Fibroblast of the aortic adventitia (primary cell): ENCODE measurements around the gene PCGF5. TPM values are rescaled to one million over a fixed set of nuclear protein-coding genes. Genes with fewer than 3 reads are reported as not detected.
A peak's percentile ranks its signal among the peaks of the same experiment; 100 is the strongest.

Experiments used
- DNase-seq: peaks from one replicate; pipeline ENCODE4 v3.0.0-alpha.2; 2010; ENCODE audit warnings: low read depth
- H3K4me3 ChIP-seq: 2 replicates; pipeline ENCODE4 v1.5.1; 2011; ENCODE audit warnings: low read depth, mild to moderate bottlenecking, control low read depth, low read length, moderate library complexity
- total RNA-seq: library from RNA; depleted of rRNA; stranded (reverse); fragments of >200 nt; gene quantifications from 2 replicates; pipeline ENCODE4 v1.2.3, GENCODE V29; 2012; ENCODE audit warnings: low replicate concordance
- TF ChIP-seq, protein P1 (sequence below): IDR thresholded peaks from 2 replicates; pipeline ENCODE4 v1.5.1; 2011; ENCODE audit warnings: mild to moderate bottlenecking, low read length, control low read depth, inconsistent platforms; ENCODE audit not compliant: insufficient read depth

The PCGF5 gene
- total RNA-seq, 1 donor = 44.8 TPM

DNA sequence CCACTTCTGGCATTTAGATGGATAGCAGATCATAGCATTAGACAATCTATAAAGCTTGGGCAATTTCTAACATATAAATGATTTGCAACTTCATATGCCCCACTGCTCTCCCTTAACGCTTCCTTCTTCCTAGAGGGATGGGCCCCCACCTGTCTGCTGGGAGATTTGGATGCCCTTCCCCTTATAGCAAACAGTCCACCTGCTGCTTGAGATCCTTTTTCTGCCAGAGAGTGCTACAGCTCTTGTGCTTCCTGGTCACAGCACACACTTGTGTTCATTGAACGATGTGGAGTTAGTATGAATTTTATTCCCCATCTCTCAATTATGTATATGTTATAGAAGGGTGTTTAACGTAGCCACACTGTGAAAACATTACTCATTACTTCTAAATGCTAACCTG, 10.4 kb upstream of the PCGF5 start:
- DNase-seq = no peak
- no peak overlapping the region for H3K4me3 ChIP-seq
- TF ChIP-seq, protein P1, sequence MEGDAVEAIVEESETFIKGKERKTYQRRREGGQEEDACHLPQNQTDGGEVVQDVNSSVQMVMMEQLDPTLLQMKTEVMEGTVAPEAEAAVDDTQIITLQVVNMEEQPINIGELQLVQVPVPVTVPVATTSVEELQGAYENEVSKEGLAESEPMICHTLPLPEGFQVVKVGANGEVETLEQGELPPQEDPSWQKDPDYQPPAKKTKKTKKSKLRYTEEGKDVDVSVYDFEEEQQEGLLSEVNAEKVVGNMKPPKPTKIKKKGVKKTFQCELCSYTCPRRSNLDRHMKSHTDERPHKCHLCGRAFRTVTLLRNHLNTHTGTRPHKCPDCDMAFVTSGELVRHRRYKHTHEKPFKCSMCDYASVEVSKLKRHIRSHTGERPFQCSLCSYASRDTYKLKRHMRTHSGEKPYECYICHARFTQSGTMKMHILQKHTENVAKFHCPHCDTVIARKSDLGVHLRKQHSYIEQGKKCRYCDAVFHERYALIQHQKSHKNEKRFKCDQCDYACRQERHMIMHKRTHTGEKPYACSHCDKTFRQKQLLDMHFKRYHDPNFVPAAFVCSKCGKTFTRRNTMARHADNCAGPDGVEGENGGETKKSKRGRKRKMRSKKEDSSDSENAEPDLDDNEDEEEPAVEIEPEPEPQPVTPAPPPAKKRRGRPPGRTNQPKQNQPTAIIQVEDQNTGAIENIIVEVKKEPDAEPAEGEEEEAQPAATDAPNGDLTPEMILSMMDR = no peak

DNA sequence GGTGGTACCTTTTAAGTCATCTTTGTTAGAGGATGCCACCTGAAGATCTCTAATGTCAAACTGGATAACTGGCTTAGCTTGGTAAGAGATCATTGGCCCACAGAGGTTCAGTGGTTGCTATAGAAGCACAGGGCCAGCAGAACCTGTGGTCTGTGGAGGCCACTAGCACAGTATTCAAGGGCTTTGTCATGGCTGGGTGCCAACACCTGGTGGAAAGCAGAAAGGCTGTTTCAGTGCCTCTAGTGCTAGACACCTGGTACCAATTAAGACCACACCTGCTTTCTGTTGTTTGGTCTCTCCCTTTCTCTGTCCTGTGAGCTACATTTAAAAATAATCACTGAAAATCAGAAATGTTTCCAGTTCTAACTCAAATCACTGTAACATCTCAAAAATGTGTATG, 10.0 kb upstream of the PCGF5 start:
- TF ChIP-seq, protein P1 = no peak
- DNase-seq = no peak
- H3K4me3 ChIP-seq = no peak overlapping the region

DNA sequence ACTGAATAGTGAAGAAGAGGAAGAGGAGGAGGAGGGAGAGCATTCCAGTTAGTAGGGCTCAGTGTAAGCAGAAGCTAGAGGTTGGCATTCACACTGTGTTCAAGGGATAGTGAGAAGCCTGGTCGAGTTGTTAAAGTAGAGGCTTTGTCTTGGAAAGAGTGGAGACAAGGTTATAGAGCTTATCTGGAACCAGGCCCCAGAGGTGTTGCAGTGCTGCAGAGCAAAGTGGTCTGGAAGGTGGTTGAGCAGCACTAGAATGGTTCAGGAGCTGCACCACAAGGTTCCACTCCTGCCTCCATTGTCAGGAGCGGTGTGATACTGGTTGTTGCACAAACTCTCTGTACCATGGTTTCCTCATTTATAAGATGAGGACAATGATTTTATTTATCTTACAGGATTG, 8.8 kb upstream of the PCGF5 start:
- DNase-seq = no peak
- TF ChIP-seq, protein P1 = no peak
- H3K4me3 ChIP-seq = no peak overlapping the region

DNA sequence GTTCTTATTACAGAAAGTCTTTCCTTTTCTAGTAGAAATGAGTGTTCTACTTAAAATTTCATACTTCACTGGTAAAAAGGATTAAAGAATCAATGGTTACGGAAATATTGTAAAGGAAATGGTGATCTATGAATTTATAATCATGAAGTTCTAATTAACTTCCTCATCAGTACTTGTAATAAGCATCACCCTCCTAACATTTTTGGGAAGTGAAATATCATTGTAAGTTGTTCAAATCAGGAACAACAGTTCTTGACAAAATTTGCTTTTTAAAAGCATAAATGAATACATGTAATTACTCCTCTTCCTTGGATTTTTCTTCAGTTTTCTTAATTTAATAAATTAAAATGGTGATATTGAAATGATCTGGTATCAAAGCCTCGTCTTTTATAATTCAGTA, 5.6 kb upstream of the PCGF5 start:
- DNase-seq = no peak
- TF ChIP-seq, protein P1 = no peak
- H3K4me3 ChIP-seq = no peak overlapping the region

DNA sequence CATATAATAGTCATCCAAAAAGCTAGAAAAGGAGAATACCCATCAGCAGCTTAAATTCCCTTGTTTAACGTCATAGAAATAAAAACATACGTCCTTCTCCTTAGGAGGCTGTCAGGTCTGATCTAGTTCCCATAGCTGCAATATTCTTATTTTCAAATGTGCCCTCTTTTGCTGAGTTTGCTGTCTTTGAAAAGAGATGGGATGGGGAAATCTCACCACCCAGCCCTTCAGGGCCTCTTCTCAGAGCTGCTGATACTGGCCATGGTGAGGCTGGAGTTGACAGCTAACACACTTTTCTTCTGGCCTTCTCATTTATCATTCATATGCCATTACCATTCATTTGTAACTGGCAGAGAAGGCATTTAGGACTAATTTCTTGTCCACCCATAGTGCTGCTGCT, 5.1 kb upstream of the PCGF5 start:
- TF ChIP-seq, protein P1 = no peak
- H3K4me3 ChIP-seq = no peak overlapping the region
- no peak for DNase-seq

DNA sequence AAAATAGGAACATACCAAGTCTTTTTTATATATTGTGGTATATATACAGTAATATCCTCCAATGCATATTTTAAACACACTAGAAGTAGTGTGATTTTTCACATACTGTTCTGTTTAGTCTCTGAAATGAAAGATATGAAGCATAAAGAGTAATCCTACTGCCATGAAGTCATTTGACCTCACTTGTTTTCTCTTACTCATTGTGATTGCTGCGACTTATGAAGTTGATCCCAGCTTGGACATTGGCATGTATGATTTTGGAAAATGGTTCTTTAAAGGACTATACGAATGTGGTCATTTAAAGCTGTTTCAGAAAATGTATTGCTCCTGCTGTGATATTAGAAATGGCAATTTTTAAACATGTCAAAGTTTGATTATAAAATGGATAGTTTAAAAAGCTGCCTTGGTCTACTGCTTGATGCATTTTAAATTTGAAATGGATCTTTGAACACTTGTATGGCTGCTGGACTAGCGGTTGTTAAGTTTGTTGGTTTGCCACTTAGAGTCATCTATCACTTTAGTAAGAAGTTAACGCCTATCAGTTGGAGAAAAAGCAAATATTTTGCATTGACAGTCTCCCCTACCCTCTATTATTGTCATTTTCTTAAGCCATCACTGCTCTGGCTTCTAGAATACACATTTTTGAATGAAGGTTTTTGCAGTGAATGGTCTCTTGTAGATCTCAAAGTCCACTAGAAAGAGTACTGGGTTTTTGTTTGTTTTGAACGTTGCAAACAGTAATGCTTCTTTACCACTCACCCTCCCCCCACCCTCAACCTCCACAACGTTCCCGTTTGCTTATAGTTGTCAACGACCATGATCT, 881 bp upstream of the PCGF5 start:
- TF ChIP-seq, protein P1 = no peak
- no peak for DNase-seq
- H3K4me3 ChIP-seq = peak overlapping the region; percentile 56
